Activated T-helper 1 cell treated with Interleukin-2 at 50 U/mL for 16 hours (primary cell): ENCODE measurements around the gene UBAC2.
"Not testable (repeated sequence)": the region's sequence is repeated elsewhere in the genome, so short reads cannot be mapped to it uniquely, and the experiment has no call there.

Experiments used
- DNase-seq: peaks from one replicate; pipeline ENCODE4 v3.0.0-alpha.2; 2020; ENCODE audit warnings: low read depth

Gene UBAC2

GRCh38 chr13:99185606-99186005 is 15.0 kb upstream of the UBAC2 start:
- no peak for DNase-seq

- no peak for DNase-seq
Measured at GRCh38 chr13:99190147-99190985, 10.3 kb upstream of the UBAC2 start.

GRCh38 chr13:99191336-99191899 is 9.2 kb upstream of the UBAC2 start:
- DNase-seq: no peak

GRCh38 chr13:99191900-99192399 is 8.7 kb upstream of the UBAC2 start:
- no peak for DNase-seq

GRCh38 chr13:99192480-99192879 is 8.2 kb upstream of the UBAC2 start:
- DNase-seq: no peak

- no peak for DNase-seq
Measured at GRCh38 chr13:99193152-99193551, 7.5 kb upstream of the UBAC2 start.

GRCh38 chr13:99196466-99197116 is 4.1 kb upstream of the UBAC2 start:
- DNase-seq: no peak

GRCh38 chr13:99197117-99197651 is 3.5 kb upstream of the UBAC2 start:
- no peak for DNase-seq

GRCh38 chr13:99199541-99200431 is 868 bp upstream of the UBAC2 start:
- no peak for DNase-seq

- no peak for DNase-seq
Measured at GRCh38 chr13:99203601-99204579, 3.2 kb downstream of the UBAC2 start.

- no peak for DNase-seq
Measured at GRCh38 chr13:99205621-99206220, 5.1 kb downstream of the UBAC2 start.

- no peak for DNase-seq
Measured at GRCh38 chr13:99206226-99206625, 5.6 kb downstream of the UBAC2 start.

- no peak for DNase-seq
Measured at GRCh38 chr13:99206873-99207272, 6.2 kb downstream of the UBAC2 start.

- no peak for DNase-seq
Measured at GRCh38 chr13:99207511-99207910, 6.9 kb downstream of the UBAC2 start.

- no peak for DNase-seq
Measured at GRCh38 chr13:99208185-99208584, 7.5 kb downstream of the UBAC2 start.

- no peak for DNase-seq
Measured at GRCh38 chr13:99208845-99209527, 8.3 kb downstream of the UBAC2 start.

GRCh38 chr13:99210627-99211026 is 10.0 kb downstream of the UBAC2 start:
- not testable (repeated sequence) for DNase-seq

- DNase-seq: no peak
Measured at GRCh38 chr13:99211421-99212035, 10.9 kb downstream of the UBAC2 start.

GRCh38 chr13:99214232-99214631 is 13.6 kb downstream of the UBAC2 start:
- DNase-seq: no peak
